ENCODE measurements around the gene CMIP.

Gene CMIP

DNA sequence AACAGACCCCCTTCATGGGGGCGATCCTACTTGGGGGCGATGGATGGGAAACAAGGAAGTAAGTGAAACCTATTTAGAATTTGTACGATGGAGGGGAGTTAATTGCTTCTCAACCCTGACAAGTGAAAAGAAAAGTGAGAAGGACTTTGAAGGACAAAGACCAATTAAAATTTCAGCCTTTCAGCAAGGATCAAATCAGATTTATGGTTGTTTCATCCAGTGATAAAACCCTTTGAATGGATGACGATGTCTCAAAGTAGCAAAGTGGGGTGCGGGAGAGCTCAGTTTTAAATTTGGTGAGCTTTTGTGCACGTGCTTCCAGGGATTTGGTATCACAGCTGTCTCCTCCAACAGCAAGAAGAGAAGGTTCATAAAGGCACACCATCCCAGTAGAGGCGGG is 51.7 kb downstream of the CMIP start:
- H3K4me1 ChIP-seq (ENCODE audit: control insufficient read depth, insufficient read depth, low read length) = peaks cover 18% of the 10 kb centered on the region
- H3K36me3 ChIP-seq (ENCODE audit: control insufficient read depth, insufficient read depth, low read length) = no peaks in the 10 kb centered on the region
- H3K4me3 ChIP-seq (ENCODE audit: insufficient read depth, low read depth, low read length) = no peak overlapping the region
- no peaks in the 10 kb centered on the region for H3K27me3 ChIP-seq (ENCODE audit: control insufficient read depth, insufficient read depth, low read length, poor library complexity, severe bottlenecking)
- no peak overlapping the region for H3K27ac ChIP-seq (ENCODE audit: insufficient read depth, low read depth, low read length, poor library complexity, severe bottlenecking)
- H3K9me3 ChIP-seq (ENCODE audit: control insufficient read depth, low read length) = no peaks in the 10 kb centered on the region
- WGBS, 2 experiments = 94 to 96% methylated on average over 7 of the region's 7 CpGs

DNA sequence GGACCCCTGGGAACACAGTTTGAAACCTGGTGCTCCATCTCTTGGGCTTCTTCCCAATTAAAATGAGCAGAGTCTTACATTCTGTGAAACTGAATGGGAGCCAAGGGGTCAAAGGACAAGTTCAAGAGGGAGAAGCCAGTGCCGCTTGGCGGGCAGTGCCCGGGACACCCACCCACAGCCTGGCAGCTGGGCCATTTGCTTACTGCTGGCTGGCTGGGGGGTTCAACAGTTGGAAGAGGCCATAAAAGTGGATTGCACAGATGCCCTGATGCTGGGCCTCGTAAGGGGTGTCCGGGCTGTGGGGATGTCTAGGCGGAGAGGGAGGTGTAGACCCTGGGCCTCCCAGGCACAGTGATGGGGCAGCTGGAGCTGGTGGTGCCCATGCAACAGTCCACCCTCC is 52.1 kb downstream of the CMIP start:
- peaks cover 18% of the 10 kb centered on the region for H3K4me1 ChIP-seq (ENCODE audit: control insufficient read depth, insufficient read depth, low read length)
- H3K27me3 ChIP-seq (ENCODE audit: control insufficient read depth, insufficient read depth, low read length, poor library complexity, severe bottlenecking) = no peaks in the 10 kb centered on the region
- WGBS, 2 experiments = 86% methylated on average over 6 of the region's 6 CpGs
- H3K9me3 ChIP-seq (ENCODE audit: control insufficient read depth, low read length) = no peaks in the 10 kb centered on the region
- H3K4me3 ChIP-seq (ENCODE audit: insufficient read depth, low read depth, low read length) = no peak overlapping the region
- H3K36me3 ChIP-seq (ENCODE audit: control insufficient read depth, insufficient read depth, low read length) = no peaks in the 10 kb centered on the region
- no peak overlapping the region for H3K27ac ChIP-seq (ENCODE audit: insufficient read depth, low read depth, low read length, poor library complexity, severe bottlenecking)

- Histone ChIP-seq H3K4me1 (ENCODE audit: control insufficient read depth, insufficient read depth, low read length) (peaks cover 8% of the 10 kb centered on the region), H3K4me3 (ENCODE audit: insufficient read depth, low read depth, low read length) (no peak overlapping the region), H3K9me3 (ENCODE audit: control insufficient read depth, low read length) (no peaks in the 10 kb centered on the region), H3K27me3 (ENCODE audit: control insufficient read depth, insufficient read depth, low read length, poor library complexity, severe bottlenecking) (no peaks in the 10 kb centered on the region), H3K27ac (ENCODE audit: insufficient read depth, low read depth, low read length, poor library complexity, severe bottlenecking) (no peak overlapping the region), H3K36me3 (ENCODE audit: control insufficient read depth, insufficient read depth, low read length) (no peaks in the 10 kb centered on the region)
- 76 to 81% methylated on average over 10 of the region's 10 CpGs for WGBS, 2 experiments
These were observed 53.1 kb downstream of the CMIP start for GRCh38 chr16:81497690-81498089.

- H3K27ac ChIP-seq (ENCODE audit: insufficient read depth, low read depth, low read length, poor library complexity, severe bottlenecking) = no peak overlapping the region
- H3K27me3 ChIP-seq (ENCODE audit: control insufficient read depth, insufficient read depth, low read length, poor library complexity, severe bottlenecking) = no peaks in the 10 kb centered on the region
- WGBS, 2 experiments = 85 to 87% methylated on average over 11 of the region's 11 CpGs
- peaks cover 5% of the 10 kb centered on the region for H3K4me1 ChIP-seq (ENCODE audit: control insufficient read depth, insufficient read depth, low read length)
- H3K9me3 ChIP-seq (ENCODE audit: control insufficient read depth, low read length) = no peaks in the 10 kb centered on the region
- H3K36me3 ChIP-seq (ENCODE audit: control insufficient read depth, insufficient read depth, low read length) = no peaks in the 10 kb centered on the region
- H3K4me3 ChIP-seq (ENCODE audit: insufficient read depth, low read depth, low read length) = no peak overlapping the region
These were observed 53.7 kb downstream of the CMIP start for GRCh38 chr16:81498351-81498750.

DNA sequence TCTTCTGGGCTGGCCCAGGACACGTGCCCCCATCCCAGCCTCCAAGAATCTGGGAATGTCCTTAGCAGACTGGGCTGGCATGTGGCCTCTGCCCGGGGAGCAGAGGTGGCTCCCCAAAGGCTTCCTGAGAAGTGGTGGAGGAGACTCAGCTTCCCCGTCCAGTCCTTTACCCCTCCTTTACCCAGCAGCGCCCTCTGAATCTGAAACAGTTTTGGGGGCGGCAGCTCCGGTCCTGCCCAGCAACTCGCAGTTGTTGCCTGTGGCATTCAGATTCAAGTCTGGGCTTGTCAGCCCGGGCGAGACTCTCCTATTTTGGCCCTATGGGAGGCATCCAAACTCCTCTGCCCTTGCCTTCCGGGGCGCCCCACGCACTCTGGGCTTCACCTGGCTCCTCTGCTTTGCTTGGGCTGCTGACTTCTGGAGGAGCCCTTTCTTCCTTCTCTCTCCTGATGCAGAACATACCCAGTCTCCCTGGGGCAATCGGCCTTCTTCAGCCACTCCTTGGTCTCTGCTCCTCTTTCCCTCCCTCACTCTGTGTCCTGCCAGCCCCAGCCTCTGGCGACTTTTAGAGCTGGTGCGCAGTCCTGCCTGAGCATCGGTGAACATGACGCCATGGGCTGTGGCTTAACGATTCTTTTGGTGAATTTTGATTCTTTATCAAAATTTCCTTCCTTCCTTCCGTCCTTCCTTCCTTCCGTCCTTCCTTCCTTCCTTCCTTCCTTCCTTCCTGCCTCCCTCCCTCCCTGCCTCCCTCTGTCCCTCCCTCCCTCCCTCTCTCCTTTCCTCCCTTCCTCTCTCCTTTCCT is 55.2 kb downstream of the CMIP start:
- Histone ChIP-seq H3K27ac (ENCODE audit: insufficient read depth, low read depth, low read length, poor library complexity, severe bottlenecking) (no peak overlapping the region), H3K36me3 (ENCODE audit: control insufficient read depth, insufficient read depth, low read length) (no peaks in the 10 kb centered on the region), H3K9me3 (ENCODE audit: control insufficient read depth, low read length) (no peaks in the 10 kb centered on the region), H3K4me3 (ENCODE audit: insufficient read depth, low read depth, low read length) (no peak overlapping the region), H3K4me1 (ENCODE audit: control insufficient read depth, insufficient read depth, low read length) (peaks cover 5% of the 10 kb centered on the region), H3K27me3 (ENCODE audit: control insufficient read depth, insufficient read depth, low read length, poor library complexity, severe bottlenecking) (no peaks in the 10 kb centered on the region)
- WGBS, 2 experiments = 86 to 89% methylated on average over 20 of the region's 20 CpGs

DNA sequence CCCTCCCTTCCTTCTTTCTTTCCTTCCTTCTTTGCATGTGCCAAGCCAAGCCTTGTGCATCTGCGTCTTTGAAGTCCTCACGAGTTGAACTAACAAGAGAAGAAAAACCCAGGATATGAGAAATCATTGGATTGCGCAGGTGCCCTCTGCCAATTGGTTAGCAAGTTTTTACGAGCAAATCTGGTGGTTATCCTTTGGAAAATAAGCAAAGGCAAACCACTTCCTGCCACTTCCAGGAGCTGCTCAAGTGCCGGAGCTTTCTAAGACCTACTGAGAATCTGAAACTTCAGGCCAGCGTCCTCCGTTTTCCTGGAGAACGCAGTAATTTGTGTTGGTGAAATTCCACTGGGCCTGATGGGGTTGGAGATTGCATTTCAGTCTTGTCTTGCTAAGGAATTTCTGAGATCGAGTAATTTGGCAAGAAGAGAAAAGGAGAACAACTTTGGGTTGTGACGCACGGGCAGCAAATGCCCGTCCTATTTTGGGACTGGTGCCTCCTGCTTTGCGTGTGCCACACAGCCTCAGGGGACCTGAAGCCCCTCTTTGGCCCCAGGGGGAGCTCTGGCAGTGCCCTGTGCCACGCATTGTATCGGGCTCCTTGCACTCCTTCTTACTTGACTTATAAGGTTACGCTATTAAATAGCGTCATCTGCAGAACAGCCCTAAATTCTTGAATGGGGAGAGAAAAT is 56.4 kb downstream of the CMIP start:
- Histone ChIP-seq H3K4me1 (ENCODE audit: control insufficient read depth, insufficient read depth, low read length) (peaks cover 5% of the 10 kb centered on the region), H3K36me3 (ENCODE audit: control insufficient read depth, insufficient read depth, low read length) (no peaks in the 10 kb centered on the region), H3K27me3 (ENCODE audit: control insufficient read depth, insufficient read depth, low read length, poor library complexity, severe bottlenecking) (no peaks in the 10 kb centered on the region), H3K9me3 (ENCODE audit: control insufficient read depth, low read length) (no peaks in the 10 kb centered on the region), H3K4me3 (ENCODE audit: insufficient read depth, low read depth, low read length) (no peak overlapping the region), H3K27ac (ENCODE audit: insufficient read depth, low read depth, low read length, poor library complexity, severe bottlenecking) (no peak overlapping the region)
- WGBS, 2 experiments = 95 to 96% methylated on average over 17 of the region's 17 CpGs

DNA sequence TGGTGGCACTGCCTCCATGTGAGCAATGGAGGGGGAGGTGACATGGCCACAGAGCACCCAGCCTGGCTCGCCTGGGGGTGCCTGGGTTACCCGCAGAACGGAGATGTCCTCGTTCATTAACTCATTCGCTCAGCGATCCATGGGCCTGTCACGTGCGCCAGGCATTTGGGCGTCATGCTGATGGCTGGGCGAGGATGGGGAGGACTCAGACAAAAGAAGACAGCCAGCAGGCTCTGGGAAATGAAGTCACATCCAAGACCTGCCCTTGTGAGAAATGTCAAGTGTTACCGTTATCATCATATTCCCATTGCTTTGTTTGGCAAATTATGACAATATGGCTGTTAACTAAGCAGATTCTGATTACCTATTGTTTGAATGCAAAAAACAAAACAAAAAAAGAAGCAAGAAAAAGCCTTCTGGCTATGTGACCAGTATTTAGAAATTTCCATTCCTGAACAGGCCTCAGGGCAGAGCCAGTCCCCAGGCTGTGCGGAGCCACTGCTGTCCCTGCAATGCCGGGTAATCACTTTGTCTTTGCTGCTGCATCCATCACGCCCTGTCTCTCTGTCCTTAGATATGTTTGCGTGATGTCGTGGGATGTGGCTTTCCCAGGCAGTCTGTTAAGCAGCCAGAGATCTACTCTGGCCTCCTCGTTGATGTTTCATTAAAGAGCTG is 57.9 kb downstream of the CMIP start:
- Histone ChIP-seq H3K27me3 (ENCODE audit: control insufficient read depth, insufficient read depth, low read length, poor library complexity, severe bottlenecking) (no peaks in the 10 kb centered on the region), H3K9me3 (ENCODE audit: control insufficient read depth, low read length) (no peaks in the 10 kb centered on the region), H3K4me1 (ENCODE audit: control insufficient read depth, insufficient read depth, low read length) (no peaks in the 10 kb centered on the region), H3K36me3 (ENCODE audit: control insufficient read depth, insufficient read depth, low read length) (no peaks in the 10 kb centered on the region), H3K27ac (ENCODE audit: insufficient read depth, low read depth, low read length, poor library complexity, severe bottlenecking) (peak overlapping the region; percentile 16), H3K4me3 (ENCODE audit: insufficient read depth, low read depth, low read length) (no peak overlapping the region)
- WGBS, 2 experiments = 89% methylated on average over 17 of the region's 17 CpGs

- no peaks in the 10 kb centered on the region for H3K4me1 ChIP-seq (ENCODE audit: control insufficient read depth, insufficient read depth, low read length)
- no peak overlapping the region for H3K4me3 ChIP-seq (ENCODE audit: insufficient read depth, low read depth, low read length)
- 90 to 91% methylated on average over 13 of the region's 13 CpGs for WGBS, 2 experiments
- no peaks in the 10 kb centered on the region for H3K27me3 ChIP-seq (ENCODE audit: control insufficient read depth, insufficient read depth, low read length, poor library complexity, severe bottlenecking)
- H3K9me3 ChIP-seq (ENCODE audit: control insufficient read depth, low read length) = no peaks in the 10 kb centered on the region
- no peaks in the 10 kb centered on the region for H3K36me3 ChIP-seq (ENCODE audit: control insufficient read depth, insufficient read depth, low read length)
- H3K27ac ChIP-seq (ENCODE audit: insufficient read depth, low read depth, low read length, poor library complexity, severe bottlenecking) = no peak overlapping the region
These were observed 60.5 kb downstream of the CMIP start for GRCh38 chr16:81505011-81505661.

DNA sequence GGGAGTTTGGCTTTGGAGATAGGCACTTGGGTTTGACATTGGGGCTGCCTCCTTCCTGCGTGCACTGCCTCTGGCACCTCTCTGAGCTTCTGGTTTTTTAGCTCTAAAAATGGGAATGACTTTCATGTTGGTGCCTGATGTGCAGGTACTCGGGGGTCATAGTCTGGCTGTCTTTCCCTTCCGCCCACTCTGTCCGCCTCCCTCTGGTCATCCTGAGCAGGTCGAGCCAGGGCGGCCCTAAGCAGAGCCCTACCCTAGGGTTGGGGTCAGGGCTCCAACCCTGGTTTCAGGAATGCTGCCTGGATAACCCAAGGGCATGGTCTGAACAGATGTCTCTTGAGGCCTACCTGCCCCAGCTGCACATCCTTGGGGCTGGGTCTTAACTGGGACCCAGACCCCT is 64.8 kb downstream of the CMIP start:
- 94 to 95% methylated on average over 6 of the region's 6 CpGs for WGBS, 2 experiments
- H3K4me3 ChIP-seq (ENCODE audit: insufficient read depth, low read depth, low read length) = no peak overlapping the region

DNA sequence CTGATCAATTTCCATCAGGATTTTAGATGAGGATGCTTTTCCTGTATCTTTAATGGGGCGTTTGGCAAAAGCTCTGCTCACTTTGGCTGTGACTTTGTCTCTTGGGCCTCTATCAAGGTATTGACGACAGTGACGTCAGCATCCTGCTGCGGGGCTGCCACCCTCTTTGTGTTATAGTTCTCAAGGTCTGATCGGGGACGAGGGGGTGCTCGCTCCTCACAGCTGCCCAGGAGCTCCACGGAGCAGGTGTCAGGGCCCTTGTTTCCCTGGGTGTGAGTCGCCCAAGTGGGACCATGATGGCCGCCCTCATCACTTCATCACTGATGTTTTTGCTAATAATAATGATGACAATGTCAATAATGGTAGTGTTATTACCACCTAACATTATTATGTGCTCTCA is 65.4 kb downstream of the CMIP start:
- H3K4me1 ChIP-seq (ENCODE audit: control insufficient read depth, insufficient read depth, low read length) = peaks cover 15% of the 10 kb centered on the region
- H3K27ac ChIP-seq (ENCODE audit: insufficient read depth, low read depth, low read length, poor library complexity, severe bottlenecking) = no peak overlapping the region
- H3K27me3 ChIP-seq (ENCODE audit: control insufficient read depth, insufficient read depth, low read length, poor library complexity, severe bottlenecking) = no peaks in the 10 kb centered on the region
- no peaks in the 10 kb centered on the region for H3K36me3 ChIP-seq (ENCODE audit: control insufficient read depth, insufficient read depth, low read length)
- H3K4me3 ChIP-seq (ENCODE audit: insufficient read depth, low read depth, low read length) = no peak overlapping the region
- WGBS, 2 experiments = 83 to 92% methylated on average over 9 to 10 of the region's 10 CpGs
- no peaks in the 10 kb centered on the region for H3K9me3 ChIP-seq (ENCODE audit: control insufficient read depth, low read length)

More for the DNA sequence above, 64.8 kb downstream of the CMIP start:
- Histone ChIP-seq H3K27ac (ENCODE audit: insufficient read depth, low read depth, low read length, poor library complexity, severe bottlenecking) (no peak overlapping the region), H3K36me3 (ENCODE audit: control insufficient read depth, insufficient read depth, low read length) (no peaks in the 10 kb centered on the region), H3K4me1 (ENCODE audit: control insufficient read depth, insufficient read depth, low read length) (peaks cover 15% of the 10 kb centered on the region), H3K27me3 (ENCODE audit: control insufficient read depth, insufficient read depth, low read length, poor library complexity, severe bottlenecking) (no peaks in the 10 kb centered on the region), H3K9me3 (ENCODE audit: control insufficient read depth, low read length) (no peaks in the 10 kb centered on the region)
